Mucosa of descending colon (tissue), 3 donors: ENCODE results near the gene RAD9A. TPM values are rescaled to one million over a fixed set of nuclear protein-coding genes. Genes with fewer than 3 reads are reported as not detected.
"Not testable (repeated sequence)": the region's sequence is repeated elsewhere in the genome, so short reads cannot be mapped to it uniquely, and the experiment has no call there.

Experiments
- ATAC-seq: fragments of 200-7000 bp; cut with Tn5 transposase; one replicate; pipeline ENCODE4 v1.9.1; 2020; ENCODE audit warnings: mild to moderate bottlenecking, moderate library complexity
- DNase-seq, 3 donors: peaks; one replicate each; pipeline ENCODE4 v3.0.0-alpha.2; 2020
- H3K36me3 ChIP-seq: fragments of 200-600 bp; one replicate; pipeline ENCODE4 v1.8.0; 2021; ENCODE audit warnings: low read depth, mild to moderate bottlenecking
- H3K4me1 ChIP-seq: fragments of 200-600 bp; one replicate; pipeline ENCODE4 v1.8.0; 2021; ENCODE audit warnings: low read depth, mild to moderate bottlenecking
- H3K4me3 ChIP-seq: fragments of 200-600 bp; one replicate; pipeline ENCODE4 v1.8.0; 2021; ENCODE audit warnings: mild to moderate bottlenecking
- H3K9me3 ChIP-seq: fragments of 200-600 bp; one replicate; pipeline ENCODE4 v1.8.0; 2021; ENCODE audit warnings: mild to moderate bottlenecking
- CTCF ChIP-seq: fragments of 200-600 bp; IDR thresholded peaks from one replicate; pipeline ENCODE4 v1.8.0; 2022; ENCODE audit warnings: antibody characterized with exemption, mild to moderate bottlenecking
- intact Hi-C, 2 donors: fragments of 100-400 bp; cut with DNase I in 1 of 2; cut with micrococcal nuclease in 1 of 2; formaldehyde crosslinking; loops; one replicate each; pipeline versions ENCODE4 v1.11.0 to v1.11.1; 2022; cut with DNase I, micrococcal nuclease
- total RNA-seq, 3 donors: library from RNA; stranded (reverse); fragmentation: NEBNext Ultra II Directional in 2 of 3; extraction: Animal tissue kit (Norgen Biotek cat#: 25700) in 2 of 3; gene quantifications; one replicate each; pipeline versions ENCODE4 v1.2.1 to v1.2.4, GENCODE V29; 2021 to 2023
- donor health status: DM: no; HTN: no; CAD: no; lungs with moderate emphysema.
- donor health status: DM: no; HTN: no; CAD: no.
- donor health status: DM: no; HTN: yes; CAD: no.

RAD9A gene
- total RNA-seq, 3 donors from 2014 or later = 27.9 to 39.3 (median 29.1) TPM

GRCh38 chr11:67398661-67399563 is 7.1 kb downstream of the RAD9A start:
- intact Hi-C loops = no loop called here
- Histone ChIP-seq H3K4me3 (no peak overlapping the region), H3K9me3 (no peaks in the 10 kb centered on the region), H3K36me3 (peaks cover 8% of the 10 kb centered on the region), H3K4me1 (peaks cover 30% of the 10 kb centered on the region)
- DNase-seq (peak in 1 of 3 donors; percentile 55), ATAC-seq (no peak)
- no peak for TF ChIP-seq CTCF

GRCh38 chr11:67400251-67400941 is 8.6 kb downstream of the RAD9A start:
- H3K4me1 ChIP-seq = peaks cover 30% of the 10 kb centered on the region
- intact Hi-C loops = no loop called here
- no peak for ATAC-seq

GRCh38 chr11:67400942-67401494 is 9.2 kb downstream of the RAD9A start:
- no peak for TF ChIP-seq CTCF
- H3K9me3 ChIP-seq = no peaks in the 10 kb centered on the region
- intact Hi-C loops = no loop called here
- H3K36me3 ChIP-seq = peaks cover 8% of the 10 kb centered on the region
- ATAC-seq (peak; percentile 0), DNase-seq (no peak)
- H3K4me1 ChIP-seq = peaks cover 30% of the 10 kb centered on the region
- peak overlapping the region; percentile 76 for H3K4me3 ChIP-seq

More at GRCh38 chr11:67400251-67400941, 8.6 kb downstream of the RAD9A start:
- no peak for TF ChIP-seq CTCF
- peak in 1 of 3 donors; percentile 60 for DNase-seq
- H3K9me3 ChIP-seq = no peaks in the 10 kb centered on the region
- H3K4me3 ChIP-seq = no peak overlapping the region
- peaks cover 8% of the 10 kb centered on the region for H3K36me3 ChIP-seq

GRCh38 chr11:67401495-67402191 is 9.9 kb downstream of the RAD9A start, which contains the start of gene PPP1CA:
Gene PPP1CA (minus strand): TSS chr11:67401858. CDS start chr11:67401782, 76 bp downstream.
- Histone ChIP-seq H3K9me3 (no peaks in the 10 kb centered on the region), H3K36me3 (peaks cover 8% of the 10 kb centered on the region), H3K4me1 (peaks cover 28% of the 10 kb centered on the region), H3K4me3 (peak within 1 kb of the TSS; percentile 76)
- ATAC-seq (peak; percentile 90), DNase-seq (peak; percentile 92 to 95 (median 95))
- peak; percentile 88 for TF ChIP-seq CTCF
- intact Hi-C loops = no loop called here

- H3K9me3 ChIP-seq, H3K36me3 ChIP-seq, intact Hi-C loops, H3K4me3 ChIP-seq, ATAC-seq: not testable (repeated sequence)
- peaks cover 23% of the 10 kb centered on the region for H3K4me1 ChIP-seq
- DNase-seq = peak in 2 of 3 donors; percentile 48 to 69
Measured at GRCh38 chr11:67402192-67402839, 10.5 kb downstream of the RAD9A start.

GRCh38 chr11:67403085-67403484 is 11.3 kb downstream of the RAD9A start:
- H3K4me3 ChIP-seq, H3K36me3 ChIP-seq, intact Hi-C loops, ATAC-seq, H3K9me3 ChIP-seq: not testable (repeated sequence)
- peaks cover 23% of the 10 kb centered on the region for H3K4me1 ChIP-seq
- peak in 1 of 3 donors; percentile 54 for DNase-seq
